Activated T-cell treated with anti-CD3 and anti-CD28 coated beads, Interleukin-2, amount 50 U/mL, for 1 hour (primary cell): Measurements from ENCODE around the gene RBM43.
"Not testable (repeated sequence)": the region's sequence is repeated elsewhere in the genome, so short reads cannot be mapped to it uniquely, and the experiment has no call there.

Experiments used
- DNase-seq: peaks from one replicate; pipeline ENCODE4 v3.0.0-alpha.2; 2020

RBM43 gene

GRCh38 chr2:151267537-151267936, 5.9 kb upstream of the RBM43 start:
- no peak for DNase-seq

- no peak for DNase-seq
Measured at GRCh38 chr2:151265991-151266390, 4.3 kb upstream of the RBM43 start.

- no peak for DNase-seq
Measured at GRCh38 chr2:151264157-151264825, 2.6 kb upstream of the RBM43 start.

- no peak for DNase-seq
Measured at GRCh38 chr2:151262629-151263028, 966 bp upstream of the RBM43 start.

DNA sequence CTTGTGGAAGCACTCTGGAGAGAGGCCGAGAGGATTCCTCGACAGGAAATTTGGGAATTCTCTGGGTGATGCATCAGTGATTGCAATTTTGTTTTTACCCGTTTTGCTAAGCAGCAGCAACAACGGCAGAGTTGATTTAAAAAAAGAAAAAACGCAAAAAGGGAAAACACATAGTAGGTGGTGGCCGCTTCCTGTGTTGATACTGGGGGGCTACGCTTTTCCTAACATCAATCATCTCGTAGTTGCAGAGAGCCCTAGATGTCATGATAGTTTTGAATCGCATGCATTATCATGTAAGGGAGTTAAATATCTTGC, 271 bp upstream of the RBM43 start:
- no peak for DNase-seq

- no peak for DNase-seq
Measured at GRCh38 chr2:151260573-151261230, 961 bp downstream of the RBM43 start.

DNA sequence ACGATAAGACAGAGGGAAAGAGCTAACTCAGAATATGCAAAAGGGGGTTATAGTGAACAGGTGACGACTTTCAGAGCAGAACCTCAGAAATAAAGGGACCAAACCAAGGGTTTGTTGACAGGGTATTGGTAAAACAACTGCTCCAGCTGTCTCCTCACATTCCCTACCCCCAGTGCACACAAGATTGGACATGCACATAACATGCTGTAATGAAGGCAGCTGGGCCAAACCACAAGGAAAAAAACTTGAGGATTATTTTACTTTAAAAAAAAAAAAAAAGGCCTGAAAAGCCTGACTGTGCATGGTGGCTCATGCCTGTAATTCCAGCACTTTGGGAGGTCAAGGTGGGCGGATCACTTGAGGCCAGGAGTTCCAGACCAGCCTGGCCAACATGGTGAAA, 3.5 kb downstream of the RBM43 start:
- no peak for DNase-seq

DNA sequence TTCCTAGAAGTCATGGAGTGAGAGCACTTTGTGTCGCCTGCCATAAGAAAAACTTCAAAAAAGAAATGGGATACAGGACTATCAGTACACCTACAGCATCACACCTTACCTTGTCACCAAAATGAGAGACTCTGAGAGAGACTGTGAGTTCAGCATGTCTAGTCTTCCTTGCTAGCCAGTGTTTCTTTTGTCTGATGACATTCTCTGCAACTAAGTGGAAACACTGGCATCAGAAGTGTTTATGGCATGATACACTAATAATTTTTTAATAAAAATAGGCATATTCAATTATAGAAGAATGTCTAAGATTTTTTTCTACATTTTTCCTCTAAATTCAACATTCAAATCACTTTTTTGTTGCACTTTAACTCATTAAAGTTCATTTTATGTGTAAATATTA, 9.0 kb downstream of the RBM43 start:
- DNase-seq = no peak

DNA sequence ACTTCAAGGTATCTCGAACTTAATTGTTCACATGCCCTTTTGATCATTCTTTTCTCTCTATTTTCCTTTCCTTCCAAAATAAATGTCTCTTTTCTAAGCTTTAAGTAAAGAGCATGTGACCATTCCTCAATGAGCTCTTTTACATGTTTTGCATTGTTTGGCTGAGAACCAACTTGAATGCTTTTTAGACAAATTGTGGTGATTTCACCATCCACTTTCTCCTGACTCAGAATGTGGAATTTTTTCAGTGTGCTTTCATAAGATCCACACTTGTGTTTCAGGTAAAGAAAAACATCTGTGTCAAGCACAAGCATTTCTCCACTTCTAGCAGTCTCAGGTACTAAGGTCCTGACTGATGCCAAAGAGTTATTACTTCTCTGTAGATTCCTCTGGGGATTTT, 10.7 kb downstream of the RBM43 start:
- no peak for DNase-seq

DNA sequence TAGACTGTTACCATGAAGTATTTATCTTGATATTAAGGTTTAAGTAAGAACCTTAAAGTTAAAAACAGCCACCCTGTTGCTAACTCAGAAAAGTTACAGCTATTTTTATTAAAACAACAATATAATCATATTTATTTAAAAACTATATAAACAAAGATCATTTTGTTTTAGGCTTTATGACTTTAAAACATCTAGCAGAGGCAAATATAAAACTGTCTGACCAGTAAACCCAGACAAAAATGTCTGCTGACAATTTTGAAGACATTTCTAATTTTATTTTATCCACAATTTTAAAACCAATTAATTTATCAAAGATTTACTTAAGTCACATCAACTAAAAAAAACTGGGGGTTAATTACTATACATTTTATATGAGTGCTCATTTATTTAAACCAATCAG, 14.2 kb downstream of the RBM43 start:
- no peak for DNase-seq

GRCh38 chr2:151246152-151246551, 15.5 kb downstream of the RBM43 start:
- DNase-seq = no peak

GRCh38 chr2:151243468-151243867, 18.2 kb downstream of the RBM43 start:
- no peak for DNase-seq

DNA sequence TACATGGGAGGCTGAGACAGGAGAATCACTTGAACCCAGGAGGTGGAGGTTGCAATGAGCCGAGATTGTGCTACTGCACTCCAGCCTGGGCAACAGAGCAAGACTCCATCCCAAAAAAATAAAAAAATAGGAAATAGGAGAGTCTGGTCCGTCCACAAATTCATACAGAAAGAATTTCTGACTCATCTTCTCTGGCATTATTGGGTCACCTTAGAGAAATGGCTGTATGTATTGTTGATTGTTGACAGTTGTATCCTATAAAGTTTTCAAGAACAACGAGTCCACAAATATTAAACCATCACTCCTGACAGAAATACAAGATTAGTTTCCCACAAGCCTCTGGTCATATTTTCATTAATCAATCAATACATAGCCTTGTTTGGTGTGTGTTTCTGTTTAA, 20.4 kb downstream of the RBM43 start:
- DNase-seq = no peak

DNA sequence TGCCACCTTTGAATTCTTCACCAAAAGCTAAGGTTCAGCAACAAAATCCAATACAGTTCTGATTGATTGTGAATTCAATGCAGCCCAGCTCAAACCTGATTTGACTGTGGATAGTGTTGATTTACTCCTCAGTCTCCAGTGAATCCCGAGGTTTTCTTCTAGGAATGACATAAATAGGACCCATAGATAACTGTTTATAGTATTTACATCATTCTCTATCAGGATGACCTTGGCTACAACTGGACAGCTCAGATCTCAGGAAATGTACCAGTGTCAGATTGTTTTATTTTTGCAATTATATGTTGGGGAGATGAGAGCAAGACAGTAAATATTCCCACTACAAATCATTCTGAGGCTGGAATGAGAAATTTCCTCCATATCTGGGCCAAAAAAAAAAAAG, 21.2 kb downstream of the RBM43 start:
- no peak for DNase-seq

- DNase-seq = no peak
Measured at GRCh38 chr2:151239624-151240023, 22.0 kb downstream of the RBM43 start.

- DNase-seq = no peak
Measured at GRCh38 chr2:151238527-151239487, 22.9 kb downstream of the RBM43 start.

- DNase-seq = no peak
Measured at GRCh38 chr2:151237422-151238025, 24.1 kb downstream of the RBM43 start.

DNA sequence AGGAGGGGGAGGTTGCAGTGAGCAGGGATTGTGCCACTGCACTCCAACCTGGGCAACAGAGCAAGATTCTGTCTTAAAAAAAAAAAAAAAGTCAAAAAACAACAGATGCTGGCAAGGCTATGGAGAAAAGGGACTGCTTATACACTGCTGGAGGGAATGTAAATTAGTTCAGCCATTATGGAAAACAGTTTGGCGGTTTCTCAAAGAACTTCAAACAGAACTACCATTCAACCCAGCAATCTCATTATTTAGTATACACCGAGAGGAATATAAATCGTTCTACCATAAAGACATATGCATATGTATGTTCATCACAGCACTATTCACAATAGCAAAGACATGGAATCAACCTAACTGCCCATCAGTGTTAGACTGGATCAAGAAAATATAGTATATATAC, 27.9 kb downstream of the RBM43 start:
- not testable (repeated sequence) for DNase-seq

DNA sequence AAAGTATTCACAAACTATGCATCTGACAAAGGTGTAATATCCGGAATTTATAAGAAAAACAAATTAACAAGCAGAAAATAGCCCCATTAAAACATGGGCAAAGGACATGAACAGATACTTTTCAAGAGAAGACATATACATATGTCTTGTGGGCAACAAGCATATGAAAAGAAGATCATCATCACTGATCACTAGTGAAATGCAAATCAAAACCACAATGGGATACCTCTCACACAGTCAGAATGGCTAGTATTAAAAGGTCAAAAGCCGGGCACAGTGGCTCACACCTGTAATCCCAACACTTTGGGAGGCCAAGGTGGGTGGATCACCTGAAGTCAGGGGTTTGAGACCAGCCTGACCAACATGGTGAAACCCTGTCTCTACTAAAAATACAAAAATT, 28.4 kb downstream of the RBM43 start:
- not testable (repeated sequence) for DNase-seq

DNA sequence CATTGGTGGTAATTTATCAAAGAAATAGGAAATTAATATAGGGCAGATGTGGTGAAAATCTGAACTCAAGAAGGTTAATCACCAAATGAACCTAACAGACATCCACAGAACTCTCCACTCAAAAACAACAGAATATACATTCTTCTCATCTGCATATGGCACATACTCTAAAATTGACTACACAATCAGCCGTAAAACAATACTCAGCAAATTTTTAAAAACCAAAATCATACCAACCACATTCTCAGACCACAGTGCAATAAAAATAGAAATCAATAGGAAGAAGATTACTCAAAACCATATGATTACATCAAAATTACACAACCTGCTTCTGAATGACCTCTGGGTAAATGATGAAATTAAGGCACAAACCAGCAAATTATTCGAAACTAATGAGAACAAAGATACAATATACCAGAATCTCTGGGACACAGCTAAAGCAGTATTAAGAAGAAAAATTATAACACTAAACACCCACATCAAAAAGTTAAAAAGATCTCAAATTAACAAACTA, 31.0 kb downstream of the RBM43 start:
- no peak for DNase-seq

- DNase-seq = no peak
Measured at GRCh38 chr2:151228847-151229512, 32.7 kb downstream of the RBM43 start.

DNA sequence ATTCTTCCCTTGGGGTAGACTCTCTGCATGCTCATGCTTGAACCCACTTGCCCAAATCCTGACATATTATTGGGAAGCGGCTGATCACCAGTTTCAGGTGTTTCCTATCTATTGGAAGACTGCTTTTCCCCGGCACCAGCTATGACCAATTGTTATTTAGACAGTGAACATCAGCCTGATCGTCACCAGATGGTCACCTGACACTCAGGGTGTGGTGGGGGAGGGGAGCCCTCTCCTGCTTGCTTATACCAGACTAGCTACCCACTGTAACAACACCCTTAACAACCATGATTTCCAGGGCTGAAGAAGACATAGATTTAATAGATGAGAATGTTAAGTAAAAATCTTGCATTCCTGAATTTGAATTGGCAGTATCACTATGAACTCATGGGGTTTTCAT, 44.3 kb downstream of the RBM43 start:
- DNase-seq = no peak

GRCh38 chr2:151207100-151207499, 54.6 kb downstream of the RBM43 start:
- no peak for DNase-seq
